HG02840 (cell line): Measurements from ENCODE around the gene FUT6.
"Not testable (repeated sequence)": the region's sequence is repeated elsewhere in the genome, so short reads cannot be mapped to it uniquely, and the experiment has no call there.

Experiments used
- ATAC-seq: cut with Tn5 transposase; IDR thresholded peaks from one replicate; pipeline ENCODE4 v1.9.1; 2021; ENCODE audit warnings: mild to moderate bottlenecking, moderate library complexity, moderate number of reproducible peaks; ENCODE audit not compliant: unreplicated experiment, low FRiP score

Gene FUT6

GRCh38 chr19:5788422-5788821 is 51.1 kb downstream of the FUT6 start:
- ATAC-seq: no peak

DNA sequence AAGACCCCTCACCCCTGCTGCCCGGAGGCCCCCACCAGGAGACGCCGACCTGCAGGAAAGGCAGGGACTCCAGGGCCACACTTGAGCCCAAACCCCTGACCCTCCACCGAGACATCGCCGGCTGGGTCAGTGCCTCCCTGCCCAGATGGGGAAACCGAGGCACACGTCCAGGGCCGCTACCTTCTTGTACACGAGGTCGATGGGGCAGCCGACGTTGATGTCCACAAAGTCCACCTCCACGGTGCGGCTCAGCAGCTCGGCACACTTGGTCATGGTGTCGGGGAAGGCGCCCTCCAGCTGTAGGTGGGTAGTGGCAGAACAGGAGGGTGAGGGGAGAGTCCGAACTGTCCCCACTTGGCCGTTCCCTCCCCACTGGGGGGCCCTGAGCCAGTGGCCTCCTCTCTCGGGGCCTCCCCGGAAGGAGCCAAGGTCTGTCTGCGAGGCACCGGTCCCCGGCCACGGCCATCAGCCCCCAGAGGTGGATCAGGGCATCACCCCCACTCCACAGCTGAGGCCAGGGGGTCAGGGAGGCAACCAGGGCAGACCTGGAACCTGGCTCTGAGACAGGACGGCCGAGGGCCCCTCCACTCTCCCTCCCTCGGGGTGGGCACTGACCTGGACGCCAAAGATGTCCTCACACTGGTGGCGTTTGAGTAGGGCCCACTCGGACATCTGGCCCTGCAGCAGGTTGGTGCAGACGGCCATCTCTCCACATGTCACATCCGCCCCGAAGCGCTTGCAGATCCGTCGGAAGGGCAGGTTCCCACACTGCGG is 51.9 kb downstream of the FUT6 start:
- ATAC-seq: no peak

DNA sequence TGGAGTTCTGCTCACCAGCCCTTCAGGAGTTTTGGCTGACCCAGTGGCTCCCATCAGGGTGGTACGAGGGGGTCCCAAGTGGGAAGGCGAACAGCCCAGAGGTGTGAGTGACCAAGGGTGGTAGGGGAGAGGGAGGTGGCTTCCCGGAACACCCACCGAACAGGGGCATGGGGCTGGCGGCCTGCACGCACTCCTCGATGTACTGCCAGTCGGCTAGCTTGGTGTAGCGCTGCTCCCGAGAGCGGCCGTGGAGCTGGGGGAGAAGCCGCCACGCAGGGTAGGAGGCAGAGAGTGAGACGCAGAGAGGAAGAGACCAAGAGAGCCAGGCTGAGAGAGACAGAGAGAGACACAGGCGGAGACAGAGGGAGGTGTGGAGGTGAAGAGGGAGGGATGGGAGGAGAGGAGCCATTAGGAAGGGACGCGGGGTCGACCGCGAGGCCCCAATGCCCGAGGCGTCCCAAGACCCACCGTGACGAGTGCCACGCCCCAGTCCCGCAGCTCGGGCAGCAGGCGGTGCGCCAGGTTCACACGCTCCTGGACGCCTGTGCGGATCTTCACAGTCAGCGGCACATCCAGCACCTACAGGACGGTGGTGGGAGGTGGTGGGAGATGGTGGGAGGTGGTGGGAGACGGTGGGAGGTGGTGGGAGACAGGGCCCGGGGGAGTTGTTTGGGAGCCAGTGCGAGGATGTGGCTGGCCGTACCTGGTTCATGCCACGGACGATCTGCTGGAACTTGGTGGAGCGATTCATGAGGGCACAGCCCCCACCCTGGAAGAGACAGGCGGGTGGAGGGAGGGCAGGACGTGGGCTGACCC is 52.7 kb downstream of the FUT6 start:
- ATAC-seq: no peak

DNA sequence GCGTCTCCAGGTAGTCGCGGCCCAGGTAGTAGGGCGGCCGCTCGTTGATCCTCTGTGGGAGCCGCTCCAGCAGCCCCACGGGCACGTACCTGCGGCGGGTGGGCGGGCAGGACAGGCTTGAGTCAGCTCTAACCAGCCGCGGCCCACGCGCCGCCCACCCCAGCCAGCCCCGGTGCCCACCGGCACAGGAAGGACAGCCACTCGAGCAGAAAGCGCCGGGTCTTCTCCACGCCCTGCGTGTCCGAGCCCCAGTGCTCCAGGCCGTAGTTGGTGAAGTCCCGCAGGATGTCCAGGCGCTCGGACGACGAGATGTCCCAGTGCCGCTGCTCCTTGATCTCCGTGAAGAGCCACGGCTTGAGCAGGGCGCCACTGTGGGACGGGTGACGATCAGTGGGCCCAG is 54.1 kb downstream of the FUT6 start:
- no peak for ATAC-seq

- no peak for ATAC-seq
Measured at GRCh38 chr19:5784581-5785147, 54.8 kb downstream of the FUT6 start, which contains the start of gene PRR22. TSS of gene PRR22 (minus strand) at chr19:5784746. CDS start at chr19:5784660, 86 bp downstream.

DNA sequence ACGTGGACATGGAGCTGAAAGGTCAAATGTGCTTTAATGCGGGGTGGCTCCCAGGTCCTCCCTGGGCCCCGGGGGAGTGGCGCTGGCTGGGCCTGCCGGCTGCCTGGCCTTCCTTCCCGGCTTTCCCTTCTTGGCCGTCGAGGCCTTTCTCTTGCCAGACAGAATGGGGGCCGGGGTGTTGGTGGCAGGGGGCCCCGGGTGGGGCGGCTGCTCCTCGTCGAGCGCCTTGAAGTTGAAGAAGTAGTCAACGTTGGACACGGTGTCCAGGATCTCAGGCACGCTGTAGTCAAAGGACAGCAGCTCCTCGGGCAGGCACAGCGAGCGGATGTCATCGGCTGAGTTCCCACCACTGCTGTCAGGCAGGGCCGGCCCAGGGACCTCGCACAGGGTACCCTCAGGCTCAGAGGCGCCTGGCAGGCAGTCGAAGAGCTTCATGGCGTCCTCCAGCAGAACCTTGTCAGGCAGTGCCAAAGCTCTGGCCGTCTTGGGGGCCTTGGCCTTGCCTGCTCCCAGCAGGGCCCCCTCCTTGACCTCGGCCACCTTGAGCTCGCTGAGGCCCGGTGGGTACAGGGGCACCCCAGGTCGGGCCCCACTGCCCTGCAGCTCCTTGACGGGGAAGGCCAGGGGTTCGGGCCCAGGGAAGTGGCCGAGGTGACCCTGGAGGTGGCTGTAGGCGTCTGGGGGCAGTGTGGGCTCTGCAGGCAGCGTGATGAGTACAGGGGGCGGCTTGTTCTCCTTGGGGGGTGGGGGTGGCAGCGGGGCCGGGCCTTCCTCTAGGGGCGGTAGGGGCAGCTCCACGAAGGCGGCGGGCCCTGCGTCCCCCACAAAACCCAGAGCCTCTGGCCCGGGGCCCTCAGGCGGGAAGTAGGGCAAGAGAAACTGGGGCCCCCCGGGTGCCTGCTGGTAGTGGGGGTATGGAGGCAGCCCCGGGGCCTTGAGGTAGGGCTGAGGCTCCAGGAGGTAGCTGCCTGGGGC is 56.3 kb downstream of the FUT6 start:
- ATAC-seq: no peak

- ATAC-seq: no peak
Measured at GRCh38 chr19:5782322-5782721, 57.2 kb downstream of the FUT6 start.

DNA sequence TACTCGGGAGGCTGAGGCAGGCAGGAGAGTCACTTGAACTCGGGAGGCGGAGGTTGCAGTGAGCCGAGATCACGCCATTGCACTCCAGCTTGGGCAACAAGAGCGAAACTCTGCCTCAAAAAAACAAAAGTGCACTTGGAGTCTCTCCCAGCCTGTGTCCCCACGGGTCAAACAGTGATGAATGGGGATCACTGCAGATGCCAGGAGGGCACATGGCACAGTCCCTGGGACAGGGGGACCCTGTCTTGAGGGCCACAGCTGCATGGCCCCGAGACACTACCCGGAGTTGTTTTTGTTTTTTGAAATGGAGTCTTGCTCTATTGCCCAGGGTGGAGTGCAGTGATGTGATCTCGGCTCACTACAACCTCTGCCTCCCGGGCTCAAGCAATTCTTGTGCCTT is 58.6 kb downstream of the FUT6 start:
- ATAC-seq: not testable (repeated sequence)
